ENCODE results near the gene TIMM23.
A peak's percentile ranks its signal among the peaks of the same experiment; 100 is the strongest.

Gene TIMM23

DNA sequence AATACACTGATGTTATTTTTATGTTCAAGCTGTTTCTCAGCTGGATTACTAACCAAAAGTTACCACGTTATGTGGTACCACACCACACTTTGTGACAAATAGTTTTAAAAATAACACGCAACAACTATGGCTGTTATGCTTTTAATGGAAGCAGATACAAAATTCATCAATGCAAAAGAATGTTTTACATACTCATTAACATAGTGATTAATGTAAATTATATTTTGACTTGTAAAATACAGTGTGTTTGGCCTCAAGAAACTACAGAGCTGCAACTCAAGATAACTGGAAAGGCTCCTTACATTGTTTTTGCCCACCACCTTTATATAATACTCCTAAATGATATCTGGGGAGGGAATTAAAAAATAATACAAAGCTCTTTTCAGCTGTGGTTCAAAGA, 32.7 kb downstream of the TIMM23 start:
- no peaks in the 10 kb centered on the region for H3K4me1 ChIP-seq (ENCODE audit: insufficient read depth, low read length)
- no peak overlapping the region for H3K9ac ChIP-seq (ENCODE audit: low read depth, low read length)
- no peaks in the 10 kb centered on the region; the same call in 1 of the 2 replicates for H3K9me3 ChIP-seq (ENCODE audit: control insufficient read depth, insufficient read depth, low read length)
- H3K36me3 ChIP-seq (ENCODE audit: insufficient read depth, low read length): peaks cover 49% of the 10 kb centered on the region

DNA sequence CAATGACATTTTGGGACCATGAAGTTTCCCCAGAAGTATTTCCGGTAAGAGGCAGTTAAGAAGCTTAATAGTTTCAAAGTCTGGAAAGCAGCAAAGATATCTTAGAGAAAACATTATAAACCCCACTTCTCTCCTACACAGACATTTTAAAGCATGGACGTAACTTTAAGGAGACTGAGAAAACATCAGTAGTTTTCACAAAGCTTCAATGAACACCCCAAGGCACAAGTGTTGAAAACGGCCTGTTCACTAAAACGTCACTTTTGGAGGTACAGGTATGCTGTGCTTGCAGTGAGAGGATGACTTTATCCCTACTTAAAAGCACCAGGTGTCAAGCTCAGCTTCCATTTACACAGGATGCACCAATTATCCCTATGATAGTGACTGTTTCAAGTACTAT, 33.1 kb downstream of the TIMM23 start:
- peaks cover 49% of the 10 kb centered on the region for H3K36me3 ChIP-seq (ENCODE audit: insufficient read depth, low read length)
- H3K9me3 ChIP-seq (ENCODE audit: control insufficient read depth, insufficient read depth, low read length): no peaks in the 10 kb centered on the region; the same call in 1 of the 2 replicates
- H3K9ac ChIP-seq (ENCODE audit: low read depth, low read length): no peak overlapping the region
- H3K4me1 ChIP-seq (ENCODE audit: insufficient read depth, low read length): no peaks in the 10 kb centered on the region

DNA sequence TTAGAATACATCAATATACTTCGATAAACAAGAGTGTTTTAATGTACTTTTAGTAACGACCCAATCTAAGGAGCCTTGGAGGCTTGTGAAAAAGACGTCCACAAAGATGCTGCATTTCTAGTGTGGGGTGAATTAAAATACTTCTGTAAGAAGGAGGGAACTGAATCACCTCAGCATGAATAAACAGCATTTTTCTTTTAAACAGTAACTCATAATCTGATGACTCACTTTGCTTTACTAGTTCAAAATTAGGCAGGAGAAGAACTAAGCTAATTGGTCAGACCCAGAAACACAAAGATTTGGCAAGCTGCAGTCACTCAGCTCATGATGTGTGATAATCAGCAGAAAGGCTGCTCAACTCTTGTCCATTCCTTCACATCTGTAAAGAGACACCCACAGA, 33.9 kb downstream of the TIMM23 start:
- Histone ChIP-seq H3K9ac (ENCODE audit: low read depth, low read length) (no peak overlapping the region), H3K36me3 (ENCODE audit: insufficient read depth, low read length) (peaks cover 45% of the 10 kb centered on the region), H3K4me1 (ENCODE audit: insufficient read depth, low read length) (no peaks in the 10 kb centered on the region), H3K9me3 (ENCODE audit: control insufficient read depth, insufficient read depth, low read length) (no peaks in the 10 kb centered on the region; the same call in 1 of the 2 replicates)

DNA sequence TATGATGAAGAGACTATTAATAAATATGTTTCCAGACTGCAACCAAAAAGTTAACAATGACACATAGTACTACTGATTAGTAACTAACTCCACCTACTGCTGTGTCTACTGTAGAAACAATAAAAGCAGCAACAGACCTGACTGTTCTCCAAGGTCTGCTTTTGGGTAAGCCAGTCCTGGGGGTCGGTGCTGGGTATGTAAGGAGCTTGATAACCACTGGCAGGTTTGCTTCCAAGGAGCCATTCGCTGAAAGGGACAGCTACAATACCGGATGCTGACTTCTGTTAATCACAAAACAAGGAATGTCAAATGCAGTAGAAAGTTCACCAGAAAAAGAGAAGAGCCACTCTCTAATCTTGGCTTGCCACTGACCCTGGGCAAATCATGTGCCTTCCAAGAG, 40.5 kb downstream of the TIMM23 start:
- Histone ChIP-seq H3K4me1 (ENCODE audit: insufficient read depth, low read length) (no peaks in the 10 kb centered on the region), H3K36me3 (ENCODE audit: insufficient read depth, low read length) (peaks cover 31% of the 10 kb centered on the region), H3K9ac (ENCODE audit: low read depth, low read length) (no peak overlapping the region), H3K9me3 (ENCODE audit: control insufficient read depth, insufficient read depth, low read length) (no peaks in the 10 kb centered on the region; the same call in 1 of the 2 replicates)

DNA sequence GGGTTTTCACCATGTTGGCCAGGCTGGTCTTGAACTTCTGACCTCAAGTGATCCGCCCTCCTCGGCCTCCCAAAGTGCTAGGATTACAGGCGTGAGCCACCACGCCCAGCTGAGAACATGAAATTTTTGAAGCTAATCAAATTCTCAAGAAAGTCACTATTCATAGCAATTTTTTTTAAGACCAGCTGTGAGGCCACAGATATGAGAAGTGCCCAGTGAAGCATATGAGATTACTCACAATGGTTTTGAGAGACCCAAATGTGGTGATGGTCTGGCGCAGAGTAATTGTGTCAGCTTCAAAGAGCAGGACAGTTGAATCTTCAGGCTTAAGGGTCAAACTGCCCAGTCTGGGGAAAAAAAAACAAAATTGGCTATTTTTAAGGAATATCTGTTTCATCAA, 41.9 kb downstream of the TIMM23 start:
- Histone ChIP-seq H3K4me1 (ENCODE audit: insufficient read depth, low read length) (no peaks in the 10 kb centered on the region), H3K9me3 (ENCODE audit: control insufficient read depth, insufficient read depth, low read length) (no peaks in the 10 kb centered on the region), H3K36me3 (ENCODE audit: insufficient read depth, low read length) (peaks cover 19% of the 10 kb centered on the region), H3K9ac (ENCODE audit: low read depth, low read length) (no peak overlapping the region)

DNA sequence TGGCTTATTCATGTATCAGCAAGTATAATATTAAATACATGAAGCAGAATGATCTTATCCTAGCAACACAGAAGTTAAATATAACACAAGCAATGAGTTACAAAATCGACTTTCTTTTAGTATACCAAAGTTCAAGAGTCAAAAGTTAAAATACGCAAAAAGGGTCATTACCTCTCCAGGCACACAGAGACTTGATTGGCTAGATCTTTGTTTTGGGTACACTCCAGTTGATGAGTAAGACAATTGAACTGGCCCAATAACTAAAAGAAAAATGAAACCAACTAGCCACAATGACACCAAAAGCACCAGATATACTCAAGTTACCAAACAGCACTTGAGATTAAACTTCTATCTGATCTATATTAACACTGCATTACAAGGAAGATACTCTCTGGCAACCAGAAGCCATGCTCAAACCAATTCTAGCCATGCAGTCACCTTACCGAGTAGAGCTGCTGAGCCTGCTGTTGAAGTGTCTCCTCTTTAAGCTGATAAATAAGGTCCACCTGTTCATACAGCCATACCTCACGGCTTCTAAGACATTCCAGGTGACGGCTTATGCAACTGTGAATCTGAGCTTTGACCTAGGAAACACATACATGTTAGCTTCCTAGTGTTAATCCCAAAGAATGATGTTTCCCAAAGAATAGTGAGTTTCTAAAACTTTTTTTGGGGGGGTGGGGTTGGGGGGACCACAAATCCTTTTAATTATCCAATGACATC, 42.6 kb downstream of the TIMM23 start:
- Histone ChIP-seq H3K36me3 (ENCODE audit: insufficient read depth, low read length) (peaks cover 19% of the 10 kb centered on the region), H3K9ac (ENCODE audit: low read depth, low read length) (no peak overlapping the region), H3K4me1 (ENCODE audit: insufficient read depth, low read length) (peaks cover 4% of the 10 kb centered on the region), H3K9me3 (ENCODE audit: control insufficient read depth, insufficient read depth, low read length) (no peaks in the 10 kb centered on the region)

DNA sequence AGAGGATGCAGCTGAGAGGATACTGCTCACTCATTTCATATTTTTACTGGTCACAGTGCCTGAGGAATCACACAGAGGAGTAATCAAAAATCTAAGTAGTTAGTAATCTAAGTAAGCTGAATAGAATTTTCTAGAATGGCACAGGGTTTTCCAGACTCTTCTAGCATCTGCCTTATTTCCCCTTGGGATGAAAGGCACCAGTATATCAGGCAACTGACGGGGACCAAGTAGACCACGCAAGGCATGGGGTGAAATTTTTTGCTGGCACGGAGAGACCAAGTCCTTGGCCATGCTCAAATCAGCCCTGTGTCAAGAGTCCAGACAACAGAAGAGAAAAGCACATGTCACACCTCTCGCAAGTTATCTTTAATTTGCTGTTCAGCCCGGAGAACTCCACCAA, 43.9 kb downstream of the TIMM23 start:
- H3K9ac ChIP-seq (ENCODE audit: low read depth, low read length): no peak overlapping the region
- H3K4me1 ChIP-seq (ENCODE audit: insufficient read depth, low read length): peaks cover 16% of the 10 kb centered on the region
- no peaks in the 10 kb centered on the region for H3K9me3 ChIP-seq (ENCODE audit: control insufficient read depth, insufficient read depth, low read length)
- H3K36me3 ChIP-seq (ENCODE audit: insufficient read depth, low read length): peaks cover 19% of the 10 kb centered on the region

DNA sequence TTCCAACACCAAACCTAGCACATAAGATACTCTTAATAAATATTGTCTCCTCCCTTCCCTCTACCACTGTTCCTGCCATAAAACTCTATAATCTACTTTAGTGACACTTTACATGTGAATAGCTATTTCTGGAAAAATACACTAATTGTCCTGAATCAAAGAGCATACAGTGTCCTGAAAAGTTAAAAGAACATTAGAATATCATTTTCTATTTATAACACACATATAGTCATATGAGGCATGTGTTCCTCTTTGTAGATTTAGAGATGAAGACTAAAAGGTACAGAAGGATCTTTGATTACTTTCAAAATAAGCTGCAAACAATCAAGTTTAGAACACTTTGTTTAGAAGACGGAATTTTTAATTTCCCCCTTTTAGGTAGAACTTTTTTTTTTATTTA, 44.5 kb downstream of the TIMM23 start:
- Histone ChIP-seq H3K4me1 (ENCODE audit: insufficient read depth, low read length) (peaks cover 19% of the 10 kb centered on the region), H3K9me3 (ENCODE audit: control insufficient read depth, insufficient read depth, low read length) (no peaks in the 10 kb centered on the region), H3K9ac (ENCODE audit: low read depth, low read length) (no peak overlapping the region), H3K36me3 (ENCODE audit: insufficient read depth, low read length) (peaks cover 19% of the 10 kb centered on the region)

DNA sequence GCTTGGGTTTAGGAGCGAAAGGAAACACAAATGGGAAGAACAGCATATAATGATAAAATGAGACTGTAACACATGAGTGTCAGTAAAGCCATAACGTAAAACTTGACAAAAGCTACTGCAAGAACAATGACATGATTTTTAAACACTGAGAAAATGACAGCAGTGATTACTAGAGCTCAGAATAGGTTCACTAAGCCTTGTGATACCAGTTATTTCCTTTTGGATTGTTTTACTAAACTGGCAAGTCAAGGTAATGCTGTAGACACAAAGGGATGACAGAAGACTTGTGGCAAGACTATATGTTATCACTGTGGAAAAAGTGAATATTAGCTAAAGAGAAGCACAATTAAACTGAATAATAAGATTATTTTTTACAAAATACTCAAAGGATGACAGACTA, 45.4 kb downstream of the TIMM23 start:
- no peak overlapping the region for H3K9ac ChIP-seq (ENCODE audit: low read depth, low read length)
- H3K4me1 ChIP-seq (ENCODE audit: insufficient read depth, low read length): peaks cover 19% of the 10 kb centered on the region
- peaks cover 19% of the 10 kb centered on the region for H3K36me3 ChIP-seq (ENCODE audit: insufficient read depth, low read length)
- H3K9me3 ChIP-seq (ENCODE audit: control insufficient read depth, insufficient read depth, low read length): no peaks in the 10 kb centered on the region

DNA sequence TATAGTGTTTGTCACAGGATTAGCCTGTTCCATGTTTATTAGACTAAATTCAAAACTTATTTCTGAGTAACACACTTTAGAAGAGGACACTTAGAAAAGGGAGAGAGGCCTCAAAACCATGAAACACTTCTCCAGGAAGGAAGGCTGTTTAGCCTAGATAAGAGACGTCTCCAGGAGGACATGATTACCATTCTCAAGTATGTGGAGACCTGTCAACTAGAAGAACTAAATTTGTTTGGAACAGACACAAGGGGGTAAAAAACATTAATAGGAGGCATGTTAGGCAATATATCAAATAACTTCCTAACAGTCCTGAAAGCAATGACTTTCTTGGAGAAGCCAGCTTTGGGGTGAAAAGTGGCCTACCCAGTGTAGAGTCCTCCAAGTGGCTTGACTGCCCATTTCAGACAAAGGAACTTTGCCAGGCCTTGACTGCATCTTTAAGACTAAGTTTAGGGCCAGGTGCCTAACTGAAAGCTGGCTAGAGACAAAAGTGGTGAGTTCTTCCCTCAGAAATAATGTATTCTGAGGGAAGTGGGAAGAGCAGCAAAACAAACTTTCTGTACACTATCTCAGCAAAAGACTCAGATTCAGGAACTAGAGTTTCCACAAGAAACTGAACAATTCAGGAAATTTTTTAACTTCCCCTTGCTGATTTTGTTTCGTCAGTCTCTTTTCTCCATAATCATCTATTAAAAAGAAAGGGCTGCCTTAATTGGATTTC, 46.3 kb downstream of the TIMM23 start:
- Histone ChIP-seq H3K36me3 (ENCODE audit: insufficient read depth, low read length) (peaks cover 13% of the 10 kb centered on the region; the same call in 1 of the 2 replicates), H3K4me1 (ENCODE audit: insufficient read depth, low read length) (peaks cover 19% of the 10 kb centered on the region), H3K9ac (ENCODE audit: low read depth, low read length) (no peak overlapping the region), H3K9me3 (ENCODE audit: control insufficient read depth, insufficient read depth, low read length) (no peaks in the 10 kb centered on the region)

DNA sequence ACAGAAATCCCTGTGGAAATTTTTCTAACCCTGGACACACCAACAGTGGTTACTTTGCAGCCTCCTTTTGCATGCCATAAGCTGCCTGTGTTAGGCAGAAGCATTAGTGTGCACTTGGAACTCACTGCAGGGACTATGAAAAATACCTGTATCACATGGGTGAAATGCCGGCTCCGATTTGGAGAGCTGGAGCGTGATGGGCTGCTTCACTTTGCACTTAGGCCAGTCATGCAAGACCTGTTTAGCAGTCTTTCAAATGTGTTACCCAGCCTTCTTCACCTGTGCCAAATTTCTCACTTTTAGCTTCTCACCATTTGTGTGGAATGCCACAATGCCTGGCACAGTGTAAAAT, 46.9 kb downstream of the TIMM23 start:
- H3K9ac ChIP-seq (ENCODE audit: low read depth, low read length): no peak overlapping the region
- H3K4me1 ChIP-seq (ENCODE audit: insufficient read depth, low read length): peaks cover 19% of the 10 kb centered on the region
- H3K36me3 ChIP-seq (ENCODE audit: insufficient read depth, low read length): peaks cover 8% of the 10 kb centered on the region; the same call in 1 of the 2 replicates

DNA sequence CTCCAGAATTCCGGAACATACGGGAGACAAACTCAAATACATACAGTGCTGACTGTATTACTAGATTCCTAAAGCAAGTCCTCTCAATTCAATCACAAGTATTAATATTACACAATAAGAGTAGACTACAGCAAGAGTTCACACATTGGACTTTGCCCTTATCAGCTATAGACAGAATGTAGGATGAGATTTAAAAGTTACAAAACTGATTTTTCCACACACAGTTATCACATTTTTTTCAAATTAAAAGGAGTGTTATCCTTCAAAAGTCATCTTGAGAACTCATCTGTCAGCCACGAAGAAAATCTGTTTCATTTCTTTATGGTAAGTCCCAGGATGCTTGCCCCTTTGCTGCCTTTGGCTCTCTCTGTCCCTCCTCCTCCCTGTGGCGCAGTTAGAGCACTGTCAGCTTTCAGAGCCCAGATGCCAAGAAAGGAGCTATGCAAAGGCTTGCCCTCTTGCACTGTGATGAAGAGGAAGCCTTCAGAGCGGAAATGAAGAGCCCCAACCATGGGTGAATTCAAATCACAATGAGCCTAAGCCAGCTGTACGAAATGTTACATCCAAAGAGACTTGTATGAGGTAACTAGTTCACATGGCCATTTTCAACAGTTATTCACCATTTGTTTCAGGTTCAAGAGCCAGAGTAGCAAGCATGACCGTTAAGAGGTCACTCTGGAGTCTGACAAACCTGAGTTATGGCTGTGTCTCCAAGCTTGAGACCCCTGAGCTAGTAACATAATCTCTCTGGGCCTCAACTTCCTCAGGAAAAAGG, 47.5 kb downstream of the TIMM23 start:
- Histone ChIP-seq H3K9ac (ENCODE audit: low read depth, low read length) (no peak overlapping the region), H3K4me1 (ENCODE audit: insufficient read depth, low read length) (peaks cover 19% of the 10 kb centered on the region), H3K36me3 (ENCODE audit: insufficient read depth, low read length) (peaks cover 4% of the 10 kb centered on the region; the same call in 1 of the 2 replicates), H3K9me3 (ENCODE audit: control insufficient read depth, insufficient read depth, low read length) (no peaks in the 10 kb centered on the region)

More for the DNA sequence above, 46.9 kb downstream of the TIMM23 start:
- H3K9me3 ChIP-seq (ENCODE audit: control insufficient read depth, insufficient read depth, low read length): no peaks in the 10 kb centered on the region

DNA sequence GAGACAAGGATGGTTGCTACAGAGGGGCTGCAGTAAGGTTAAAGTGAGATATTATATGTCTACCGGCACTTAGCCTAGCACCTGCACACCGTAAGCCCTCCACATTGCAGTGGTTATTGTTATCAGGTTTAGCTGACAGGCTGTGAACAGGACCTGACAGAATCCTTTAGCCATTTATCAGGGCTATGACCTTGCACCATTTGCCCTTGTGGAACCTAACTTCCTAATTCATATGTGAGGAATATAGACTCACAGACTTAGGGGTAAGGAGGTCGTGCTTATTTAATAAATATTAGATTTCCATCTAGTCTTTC, 48.0 kb downstream of the TIMM23 start:
- Histone ChIP-seq H3K9me3 (ENCODE audit: control insufficient read depth, insufficient read depth, low read length) (no peaks in the 10 kb centered on the region), H3K36me3 (ENCODE audit: insufficient read depth, low read length) (no peaks in the 10 kb centered on the region), H3K9ac (ENCODE audit: low read depth, low read length) (no peak overlapping the region), H3K4me1 (ENCODE audit: insufficient read depth, low read length) (peaks cover 19% of the 10 kb centered on the region)

DNA sequence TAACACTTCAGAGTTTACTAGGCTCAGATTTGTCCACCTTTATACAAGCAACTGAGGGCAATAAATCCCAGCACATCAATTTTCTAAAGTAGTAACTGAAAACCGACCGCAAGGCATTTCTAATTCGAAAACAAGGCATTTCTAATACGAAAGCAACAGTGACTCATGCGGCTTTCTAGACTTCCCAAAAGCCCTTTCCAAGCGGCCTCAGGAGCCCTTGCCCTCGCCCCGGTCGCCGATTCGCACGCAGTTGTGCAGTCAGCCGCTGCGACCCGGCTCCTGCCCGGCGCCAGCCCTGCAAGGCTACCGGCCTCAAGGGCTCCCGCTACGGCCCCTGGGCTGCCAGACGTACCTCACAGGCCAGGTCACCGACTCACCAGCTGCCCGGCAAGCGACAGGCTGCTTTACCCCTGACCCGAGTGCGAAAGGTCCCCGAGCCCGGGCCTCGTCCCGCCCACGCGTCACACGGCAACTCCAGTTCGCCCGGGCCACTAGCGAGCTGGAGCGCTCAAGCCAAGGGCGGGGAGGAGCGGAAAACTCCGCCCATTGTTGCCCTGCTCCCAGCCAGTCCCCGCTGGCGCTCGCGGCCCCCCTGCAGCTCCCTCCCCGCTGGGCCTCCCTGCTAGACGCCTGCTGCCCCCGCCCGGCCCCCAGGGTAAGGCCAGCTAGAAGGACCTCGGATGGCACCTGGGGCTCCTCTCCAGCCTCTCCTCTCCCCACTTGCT, 50.9 kb downstream of the TIMM23 start:
- Histone ChIP-seq H3K9me3 (ENCODE audit: control insufficient read depth, insufficient read depth, low read length) (no peaks in the 10 kb centered on the region), H3K36me3 (ENCODE audit: insufficient read depth, low read length) (no peaks in the 10 kb centered on the region), H3K9ac (ENCODE audit: low read depth, low read length) (peak overlapping the region; percentile 91), H3K4me1 (ENCODE audit: insufficient read depth, low read length) (peaks cover 19% of the 10 kb centered on the region)
